ENCODE measurements around the gene DEGS2.
A peak's percentile ranks its signal among the peaks of the same experiment; 100 is the strongest.

DEGS2 gene

DNA sequence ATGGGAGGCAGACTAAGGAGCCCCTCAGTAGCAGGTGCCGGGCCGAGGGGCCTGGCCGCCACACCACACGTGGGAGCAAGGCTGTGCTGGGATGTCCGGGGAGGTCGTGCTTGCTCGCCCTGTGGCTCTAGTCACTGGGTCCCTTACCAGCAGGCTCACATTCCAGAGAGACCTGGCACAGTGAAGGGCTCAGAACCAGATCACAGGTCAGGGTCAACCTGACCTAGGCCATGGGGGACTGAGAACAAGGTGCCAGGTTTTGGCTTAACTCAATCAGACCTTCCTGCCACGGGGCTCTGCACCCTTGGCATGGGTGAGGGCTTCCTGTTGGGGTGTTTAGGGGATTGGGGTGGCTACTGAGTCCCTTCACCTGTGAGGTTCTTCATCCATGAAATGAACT is 22.3 kb downstream of the DEGS2 start:
- TF ChIP-seq CTCF (IDR thresholded peaks at IDR 0.05; ENCODE audit: control insufficient read depth, extremely low read depth, insufficient read depth), result no peak
- no peak for DNase-seq (ENCODE audit: low read depth)
- H3K4me3 ChIP-seq (ENCODE audit: low read depth, low read length), result no peak overlapping the region

DNA sequence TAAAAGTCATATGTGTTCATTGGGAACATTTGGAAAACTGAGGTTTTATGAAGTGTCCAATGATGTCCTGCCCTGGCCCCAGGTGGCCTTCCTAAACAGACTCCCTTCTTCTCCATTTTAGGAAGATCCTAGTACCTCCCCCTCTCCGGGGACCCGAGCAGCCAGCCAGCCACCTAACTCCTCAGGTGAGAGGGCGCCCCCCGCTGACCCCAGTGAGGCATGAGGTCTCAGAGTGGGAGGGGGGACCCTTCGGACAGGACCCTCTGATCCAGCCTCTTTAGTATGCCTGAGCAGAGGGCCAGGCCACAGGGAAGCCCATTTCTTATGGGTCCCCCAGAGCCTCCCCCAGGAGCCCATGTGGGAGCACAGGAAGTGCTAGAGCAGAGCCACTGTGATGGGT is 23.7 kb downstream of the DEGS2 start:
- H3K4me3 ChIP-seq (ENCODE audit: low read depth, low read length), result no peak overlapping the region
- no peak for DNase-seq (ENCODE audit: low read depth)
- TF ChIP-seq CTCF (IDR thresholded peaks at IDR 0.05; ENCODE audit: control insufficient read depth, extremely low read depth, insufficient read depth), result 0 out of 2 replicates have a peak, but pooled peaks have one; percentile 6

GRCh38 chr14:100135073-100135472 is 24.4 kb downstream of the DEGS2 start:
- DNase-seq (ENCODE audit: low read depth), result no peak
- H3K4me3 ChIP-seq (ENCODE audit: low read depth, low read length), result no peak overlapping the region
- no peak for TF ChIP-seq CTCF (IDR thresholded peaks at IDR 0.05; ENCODE audit: control insufficient read depth, extremely low read depth, insufficient read depth)

DNA sequence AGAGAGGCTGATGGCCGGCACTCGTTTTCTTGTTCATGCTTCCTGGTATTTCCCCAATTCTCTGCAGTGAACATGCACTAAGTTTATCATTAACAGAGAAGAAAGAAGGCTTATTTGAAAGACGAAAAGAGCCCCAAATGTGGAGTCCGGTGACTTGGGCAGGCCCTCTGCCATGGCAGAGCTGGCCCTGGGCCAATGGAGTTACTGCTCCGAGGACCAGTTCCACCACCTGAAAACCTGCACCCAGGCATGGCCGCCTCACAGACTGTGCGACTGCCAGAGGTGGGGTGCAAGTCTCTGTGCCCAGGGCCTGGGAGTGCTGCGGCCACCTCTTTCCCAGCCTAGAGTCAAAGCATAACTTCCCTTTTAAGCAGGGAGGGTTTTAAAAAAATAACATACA is 24.9 kb downstream of the DEGS2 start:
- no peak overlapping the region for H3K4me3 ChIP-seq (ENCODE audit: low read depth, low read length)
- no peak for TF ChIP-seq CTCF (IDR thresholded peaks at IDR 0.05; ENCODE audit: control insufficient read depth, extremely low read depth, insufficient read depth)
- DNase-seq (ENCODE audit: low read depth), result no peak

GRCh38 chr14:100132903-100133510 is 26.4 kb downstream of the DEGS2 start:
- no peak for DNase-seq (ENCODE audit: low read depth)
- H3K4me3 ChIP-seq (ENCODE audit: low read depth, low read length), result no peak overlapping the region
- TF ChIP-seq CTCF (IDR thresholded peaks at IDR 0.05; ENCODE audit: control insufficient read depth, extremely low read depth, insufficient read depth), result no peak

- no peak for DNase-seq (ENCODE audit: low read depth)
- TF ChIP-seq CTCF (IDR thresholded peaks at IDR 0.05; ENCODE audit: control insufficient read depth, extremely low read depth, insufficient read depth), result no peak
- H3K4me3 ChIP-seq (ENCODE audit: low read depth, low read length), result no peak overlapping the region
These were observed 27.1 kb downstream of the DEGS2 start for GRCh38 chr14:100132161-100132902.

Data from LNCaP clone FGC (cell line).